ENCODE measurements around the gene PARD3B. TPM values are rescaled to one million over a fixed set of nuclear protein-coding genes. Genes with fewer than 3 reads are reported as not detected.

Gene PARD3B
- total and polyA plus RNA-seq, 2 of the 8 experiments (the other 6 are each of a cell fraction or from before 2014, with no cell fraction given): 1.2 to 5.7 TPM

- H2AK5ac ChIP-seq (ENCODE audit: low read depth, low read length): no peak overlapping the region
- no peak overlapping the region for H2AFZ ChIP-seq (ENCODE audit: low read length)
- no peak overlapping the region for H2BK12ac ChIP-seq (ENCODE audit: low read depth, low read length)
- no peaks in the 10 kb centered on the region for H3K4me1 ChIP-seq (replicated peaks in 1 of 4; ENCODE audit: control insufficient read depth in 3 of 4, insufficient read depth in 4 of 4, low read length in 3 of 4)
- H3K79me2 ChIP-seq (ENCODE audit: control insufficient read depth in 1 of 2, insufficient read depth in 2 of 2, low read length in 2 of 2): no peaks in the 10 kb centered on the region
- no peaks in the 10 kb centered on the region for H4K20me1 ChIP-seq (replicated peaks in 1 of 2; ENCODE audit: control insufficient read depth in 1 of 2, insufficient read depth in 2 of 2, low read length in 2 of 2)
- H2BK120ac ChIP-seq (replicated peaks; ENCODE audit: low read depth, low read length): no peak overlapping the region
- no peak overlapping the region for H3K9ac ChIP-seq (replicated peaks in 1 of 4; ENCODE audit: extremely low read depth in 1 of 4, low read depth in 3 of 4, low read length in 3 of 4)
- H3K23me2 ChIP-seq (ENCODE audit: low read depth, low read length): no peaks in the 10 kb centered on the region
- DNase-seq (ENCODE audit: low read depth in 1 of 2, low spot score in 2 of 2): no peak
- H3K56ac ChIP-seq (replicated peaks; ENCODE audit: insufficient read length, low read depth, low read length): no peak overlapping the region
- CTCF ChIA-PET (ENCODE audit: partially characterized antibody): no interaction called here
- FAIRE-seq: no peak
- H4K5ac ChIP-seq (ENCODE audit: insufficient read length, low read depth, low read length): no peak overlapping the region
- H2BK5ac ChIP-seq (ENCODE audit: low read depth, low read length): no peak overlapping the region
- no peak overlapping the region for H2BK20ac ChIP-seq (ENCODE audit: low read length)
- POLR2A ChIA-PET (ENCODE audit: partially characterized antibody): no interaction called here
- no peak overlapping the region for H2BK15ac ChIP-seq (ENCODE audit: low read length)
- no peak overlapping the region for H3K23ac ChIP-seq (ENCODE audit: insufficient read length)
- no peak overlapping the region for H3K27ac ChIP-seq (ENCODE audit: low read depth, low read length)
- H3K79me1 ChIP-seq (ENCODE audit: low read depth, low read length): no peaks in the 10 kb centered on the region
- no peaks in the 10 kb centered on the region for H3K9me3 ChIP-seq (ENCODE audit: insufficient read depth in 2 of 2, low read depth in 1 of 2, low read length in 1 of 2)
- no peak overlapping the region for H3K4me3 ChIP-seq (ENCODE audit: extremely low read depth in 1 of 4, insufficient read depth in 2 of 4, low read depth in 3 of 4, low read length in 4 of 4)
- H4K8ac ChIP-seq (ENCODE audit: extremely low read depth, insufficient read depth, low read length): no peak overlapping the region
- no peak overlapping the region for H3K4ac ChIP-seq (replicated peaks; ENCODE audit: insufficient read length, low read depth, low read length)
- 88% methylated on average over 2 of the region's 2 CpGs; no CpG with 5 or more reads in 1 of the 2 experiments for WGBS, 2 experiments (ENCODE audit: extremely low coverage in 1 of 2, insufficient coverage in 1 of 2, insufficient read length in 1 of 2, insufficient replicate concordance in 2 of 2, low coverage in 1 of 2, low lambda C conversion rate in 2 of 2, missing lambda C conversion rate in 1 of 2)
- TF ChIP-seq GTF2F1 (IDR thresholded peaks at IDR 0.05; ENCODE audit: borderline replicate concordance, low read depth, low read length) (no peak), SP1 (IDR thresholded peaks at IDR 0.05; ENCODE audit: low read depth, low read length) (no peak), MAFK (IDR thresholded peaks at IDR 0.05; ENCODE audit: low read depth, low read length) (no peak), SIX5 (IDR thresholded peaks at IDR 0.05; ENCODE audit: low read depth, low read length) (no peak), SP4 (IDR thresholded peaks at IDR 0.05; ENCODE audit: low read length) (no peak), RBBP5 (IDR thresholded peaks at IDR 0.05; ENCODE audit: borderline replicate concordance, low read depth, low read length) (no peak), ATF3 (IDR thresholded peaks at IDR 0.05; ENCODE audit: insufficient read depth, low read depth, low read length) (no peak), BRCA1 (IDR thresholded peaks at IDR 0.05; ENCODE audit: low read depth, low read length) (no peak)
- TF ChIP-seq, protein P1, sequence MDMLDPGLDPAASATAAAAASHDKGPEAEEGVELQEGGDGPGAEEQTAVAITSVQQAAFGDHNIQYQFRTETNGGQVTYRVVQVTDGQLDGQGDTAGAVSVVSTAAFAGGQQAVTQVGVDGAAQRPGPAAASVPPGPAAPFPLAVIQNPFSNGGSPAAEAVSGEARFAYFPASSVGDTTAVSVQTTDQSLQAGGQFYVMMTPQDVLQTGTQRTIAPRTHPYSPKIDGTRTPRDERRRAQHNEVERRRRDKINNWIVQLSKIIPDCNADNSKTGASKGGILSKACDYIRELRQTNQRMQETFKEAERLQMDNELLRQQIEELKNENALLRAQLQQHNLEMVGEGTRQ (IDR thresholded peaks at IDR 0.05; ENCODE audit: low read length): no peak
- H3K14ac ChIP-seq (ENCODE audit: insufficient read length): no peak overlapping the region
- H3K27me3 ChIP-seq (replicated peaks in 1 of 4; ENCODE audit: control insufficient read depth in 3 of 4, extremely low read depth in 1 of 4, insufficient read depth in 3 of 4, low read length in 3 of 4): no peaks in the 10 kb centered on the region
- H3K36me3 ChIP-seq (ENCODE audit: control insufficient read depth in 2 of 4, insufficient read depth in 4 of 4, low read length in 3 of 4): no peaks in the 10 kb centered on the region
- H3K18ac ChIP-seq (ENCODE audit: extremely low read depth, low read length): no peak overlapping the region
- no peak overlapping the region for H3K4me2 ChIP-seq (ENCODE audit: insufficient read depth in 1 of 2, low read depth in 2 of 2, low read length in 2 of 2)
- H4K91ac ChIP-seq (replicated peaks; ENCODE audit: insufficient read length, low read length): no peak overlapping the region
These were observed 468.9 kb downstream of the PARD3B start for GRCh38 chr2:205014201-205014600.

Data from H1 (cell line).